Femur (tissue), 1 donor: ENCODE data around the gene UMODL1.
"Not testable (repeated sequence)": the region's sequence is repeated elsewhere in the genome, so short reads cannot be mapped to it uniquely, and the experiment has no call there.

Source experiments
- DNase-seq: peaks from one replicate; pipeline ENCODE4 v3.0.0-alpha.2; 2017

UMODL1 gene

DNA sequence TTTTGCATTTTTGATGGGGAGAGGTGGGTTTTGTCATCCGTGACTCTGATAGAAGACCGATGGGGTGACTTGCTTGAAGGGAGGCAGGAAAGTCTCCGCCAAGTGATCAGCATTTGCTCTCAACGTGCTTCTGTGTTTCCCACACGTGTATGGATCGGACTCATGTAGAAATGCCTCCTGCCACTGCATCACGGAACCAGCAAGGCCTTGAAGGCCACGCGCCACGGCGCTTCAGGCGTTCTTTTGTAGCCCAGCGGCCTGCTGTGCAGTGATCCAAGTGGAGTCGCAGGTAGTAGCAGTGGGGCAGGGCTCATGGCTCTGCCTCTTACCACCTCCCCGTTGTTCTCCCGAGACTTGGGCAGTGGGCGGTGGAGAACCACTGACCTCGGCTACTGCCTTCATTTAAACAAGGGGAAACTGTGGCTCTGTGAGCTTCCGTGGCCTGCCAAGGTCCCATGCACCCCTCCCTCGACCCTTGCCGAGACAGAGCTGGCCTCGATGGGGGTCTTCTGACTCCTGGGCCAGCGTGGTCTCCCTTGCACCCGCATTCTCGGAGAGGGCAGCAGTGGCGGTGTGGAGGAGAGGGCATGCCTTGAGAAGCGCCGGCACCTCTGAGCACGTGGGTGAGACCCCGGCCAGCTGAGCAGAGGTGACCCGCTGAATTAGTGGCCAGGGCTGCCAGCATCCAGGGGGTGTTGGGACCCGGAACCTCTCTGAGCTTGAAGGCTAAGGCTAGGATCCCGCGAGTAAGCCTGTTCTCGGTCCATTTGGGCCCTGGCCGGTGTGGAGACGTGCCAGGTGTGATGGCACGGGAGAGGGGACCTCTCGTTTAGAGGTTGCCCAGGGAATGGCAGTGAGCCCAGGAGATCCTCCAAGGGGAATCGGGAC lies 101.7 kb downstream of the UMODL1 start:
- DNase-seq = no peak

DNA sequence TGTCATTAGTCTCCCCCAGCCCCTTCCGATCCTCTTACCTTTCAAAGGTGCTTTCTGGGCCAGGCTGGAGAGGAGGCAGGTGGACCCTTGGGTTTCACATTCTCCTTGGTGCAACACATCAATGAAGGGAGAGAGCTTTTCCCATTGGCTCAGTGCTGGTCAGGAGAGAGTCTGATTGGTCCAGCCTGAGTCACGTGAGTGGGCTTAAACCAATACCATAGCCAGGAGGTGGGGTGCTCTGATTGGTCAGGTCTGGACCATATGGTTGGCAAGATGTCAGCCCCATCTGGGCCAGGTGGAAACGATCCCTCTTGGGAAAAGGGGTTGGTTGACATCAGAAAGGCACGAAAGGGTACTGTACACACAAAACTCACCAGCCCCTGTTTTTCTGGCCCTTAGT lies 103.1 kb downstream of the UMODL1 start:
- DNase-seq = no peak

DNA sequence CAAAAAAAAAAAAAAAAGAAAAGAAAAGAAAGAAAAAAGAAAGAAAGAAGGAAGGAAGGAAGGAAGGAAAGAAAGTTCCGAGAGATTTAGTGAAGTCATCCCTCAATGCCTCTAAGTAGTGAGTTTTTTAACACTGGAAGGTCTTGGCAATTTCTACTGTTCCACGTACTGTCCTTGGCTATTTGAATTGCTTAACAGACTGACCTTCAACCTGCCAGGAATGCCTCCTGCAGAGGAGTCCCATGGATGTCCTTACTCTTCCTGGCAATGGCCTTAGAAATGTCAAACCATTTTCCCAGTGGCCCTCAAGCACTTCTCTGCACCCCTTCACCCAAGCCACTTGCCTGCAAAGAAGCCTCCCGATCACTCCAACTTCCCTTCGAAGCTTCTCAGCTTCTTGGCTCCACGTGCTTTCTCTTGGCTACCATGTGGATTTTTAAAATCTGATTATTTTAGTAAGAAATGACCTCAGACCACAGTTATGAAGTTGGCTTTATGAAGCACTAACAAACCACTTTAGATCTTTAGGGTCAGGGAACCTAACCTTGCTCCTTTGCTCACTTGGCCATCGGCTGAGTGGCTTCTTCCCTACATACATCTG lies 104.1 kb downstream of the UMODL1 start:
- no peak for DNase-seq

DNA sequence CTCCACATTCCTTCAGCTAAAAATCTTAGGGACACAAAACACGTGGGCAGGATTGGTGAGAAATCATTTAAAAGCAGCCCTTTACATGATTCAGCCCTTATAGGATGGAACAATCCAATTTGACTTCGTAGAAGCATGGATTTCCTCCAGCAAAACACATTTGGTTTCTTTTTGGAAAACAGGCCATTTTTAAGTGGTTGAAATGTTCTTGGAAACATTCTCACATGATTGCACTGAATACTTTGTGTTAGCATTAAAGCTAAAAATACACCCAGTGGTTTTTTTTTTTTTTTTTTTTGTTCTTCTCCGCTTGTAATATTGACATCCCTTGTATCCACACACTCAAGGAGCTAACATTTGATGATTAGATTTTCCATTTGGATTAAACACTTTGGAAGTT lies 105.7 kb downstream of the UMODL1 start:
- DNase-seq = no peak

DNA sequence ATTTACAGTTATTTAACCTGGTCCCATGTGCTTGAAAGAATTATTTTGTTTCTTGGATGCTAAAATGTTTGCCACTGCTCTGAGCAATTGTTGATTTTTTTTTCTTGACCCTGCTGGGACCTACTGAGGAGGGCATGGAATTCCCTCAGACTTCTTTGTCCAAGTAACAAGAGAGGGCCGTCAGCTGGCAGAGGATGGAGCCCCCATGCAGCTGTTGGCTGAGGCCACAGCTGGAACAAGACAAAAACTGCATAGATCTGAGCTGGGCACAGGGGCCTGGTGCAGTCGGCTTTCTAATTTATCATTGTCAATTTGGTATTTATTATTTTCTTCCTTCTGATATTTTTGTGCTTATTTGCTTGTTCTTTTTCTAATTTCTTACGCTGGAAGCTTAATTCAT lies 108.2 kb downstream of the UMODL1 start:
- DNase-seq = peak; percentile 64

DNA sequence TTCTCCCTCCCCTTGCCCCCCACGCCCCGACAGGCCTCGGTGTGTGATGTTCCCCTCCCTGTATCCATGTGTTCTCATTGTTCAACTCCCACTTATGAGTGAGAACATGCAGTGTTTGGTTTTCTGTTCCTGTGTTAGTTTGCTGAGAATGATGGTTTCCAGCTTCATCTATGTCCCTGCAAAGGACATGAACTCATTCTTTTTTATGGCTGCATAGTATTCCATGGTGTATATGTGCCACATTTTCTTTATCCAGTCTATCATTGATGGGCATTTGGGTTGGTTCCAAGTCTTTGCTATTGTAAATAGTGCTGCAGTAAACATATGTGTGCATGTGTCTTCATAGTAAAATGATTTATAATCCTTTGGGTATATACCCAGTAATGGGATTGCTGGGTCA lies 108.9 kb downstream of the UMODL1 start:
- DNase-seq = not testable (repeated sequence)

DNA sequence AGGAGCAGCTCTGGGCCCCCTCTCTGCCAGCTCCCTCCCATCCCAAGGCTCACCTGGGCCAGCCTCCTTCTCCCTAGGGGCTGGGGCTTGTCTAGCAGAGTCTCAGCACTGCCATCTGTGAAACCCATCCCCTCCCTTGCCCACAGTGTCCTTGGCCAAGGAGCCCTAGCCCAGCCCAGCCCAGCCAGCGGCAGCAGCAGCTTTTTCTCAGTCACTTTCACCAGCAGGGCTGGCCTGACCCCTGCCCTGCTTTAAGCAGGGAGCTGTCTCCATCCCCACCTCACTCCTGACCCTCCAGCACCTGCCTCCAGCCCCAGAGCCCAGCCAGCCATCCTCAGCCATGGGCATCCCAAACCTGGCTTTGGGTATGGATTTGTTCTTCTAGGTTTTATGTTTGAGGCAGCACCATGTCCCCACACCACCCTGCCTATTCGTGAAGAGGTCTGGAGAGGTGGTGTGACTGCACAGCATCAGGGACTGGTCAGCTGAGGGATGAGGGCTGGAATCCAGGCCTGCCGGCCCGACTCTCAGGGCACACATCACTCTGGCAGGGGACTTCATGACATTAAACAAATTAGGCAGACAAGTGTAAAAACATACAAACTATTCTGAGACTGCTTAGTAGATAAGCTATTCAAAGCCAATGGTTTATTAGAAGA lies 111.7 kb downstream of the UMODL1 start:
- DNase-seq = no peak

DNA sequence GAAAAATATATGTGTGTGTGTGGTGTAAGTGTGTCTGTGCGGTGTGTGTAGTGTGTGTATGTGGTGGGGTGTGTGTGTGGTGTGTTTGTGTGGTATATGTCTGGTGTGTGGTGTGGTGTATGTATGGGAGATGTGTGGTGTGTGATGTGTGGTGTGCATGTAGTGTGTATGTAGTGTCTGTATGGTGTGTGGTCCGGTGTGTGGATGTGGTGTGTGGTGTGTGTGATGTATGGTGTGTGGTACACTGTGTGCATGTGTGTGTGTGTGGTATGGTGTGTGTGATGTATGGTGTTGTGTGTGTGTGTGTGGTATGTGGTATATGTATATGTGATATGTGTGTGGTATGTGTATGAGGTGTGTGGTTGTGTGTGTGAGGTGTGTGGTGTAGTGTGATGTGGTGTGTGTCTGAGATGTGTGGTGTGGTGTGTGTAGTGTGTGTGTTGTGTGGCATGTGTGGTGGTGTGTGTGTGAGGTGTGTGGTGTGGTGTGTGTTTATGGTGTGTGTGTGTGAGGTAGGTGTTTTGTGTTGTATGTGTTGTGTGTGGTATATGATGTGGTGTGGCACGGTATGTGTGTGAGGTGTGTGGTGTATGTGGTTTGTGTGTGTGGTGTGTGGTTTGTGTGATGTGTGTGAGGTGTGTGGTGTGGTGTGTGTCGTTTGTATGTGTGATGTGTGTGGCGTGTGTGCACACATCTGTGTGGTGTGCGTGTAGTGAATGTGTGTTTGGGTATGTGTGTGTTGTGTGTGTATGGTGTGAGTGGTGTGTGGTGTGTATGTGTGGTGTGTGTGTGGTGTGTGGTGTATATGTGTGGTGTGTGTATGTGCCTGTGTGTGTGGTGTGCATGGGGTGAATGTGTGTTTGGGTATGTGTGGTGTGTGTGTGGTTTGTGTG lies 112.5 kb downstream of the UMODL1 start:
- DNase-seq = no peak

DNA sequence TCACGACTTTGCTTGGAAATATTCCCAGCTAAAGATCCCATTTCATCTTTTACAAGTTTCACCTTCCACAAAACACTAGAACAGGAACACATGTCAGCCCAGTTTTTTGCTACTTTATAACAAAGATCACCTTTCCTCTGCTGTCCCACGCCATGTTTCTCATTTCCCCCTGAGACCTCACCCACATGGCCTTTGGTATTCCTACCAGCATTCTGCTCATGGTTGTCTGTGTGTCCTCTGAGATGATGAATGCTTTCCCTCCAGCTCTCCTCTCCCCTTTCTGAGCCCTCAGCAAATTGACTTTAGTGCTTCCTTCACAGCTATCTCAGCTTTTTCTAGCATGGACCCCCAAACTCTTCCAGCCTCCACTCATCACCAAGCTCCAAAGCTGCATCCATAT lies 115.5 kb downstream of the UMODL1 start:
- DNase-seq = no peak

DNA sequence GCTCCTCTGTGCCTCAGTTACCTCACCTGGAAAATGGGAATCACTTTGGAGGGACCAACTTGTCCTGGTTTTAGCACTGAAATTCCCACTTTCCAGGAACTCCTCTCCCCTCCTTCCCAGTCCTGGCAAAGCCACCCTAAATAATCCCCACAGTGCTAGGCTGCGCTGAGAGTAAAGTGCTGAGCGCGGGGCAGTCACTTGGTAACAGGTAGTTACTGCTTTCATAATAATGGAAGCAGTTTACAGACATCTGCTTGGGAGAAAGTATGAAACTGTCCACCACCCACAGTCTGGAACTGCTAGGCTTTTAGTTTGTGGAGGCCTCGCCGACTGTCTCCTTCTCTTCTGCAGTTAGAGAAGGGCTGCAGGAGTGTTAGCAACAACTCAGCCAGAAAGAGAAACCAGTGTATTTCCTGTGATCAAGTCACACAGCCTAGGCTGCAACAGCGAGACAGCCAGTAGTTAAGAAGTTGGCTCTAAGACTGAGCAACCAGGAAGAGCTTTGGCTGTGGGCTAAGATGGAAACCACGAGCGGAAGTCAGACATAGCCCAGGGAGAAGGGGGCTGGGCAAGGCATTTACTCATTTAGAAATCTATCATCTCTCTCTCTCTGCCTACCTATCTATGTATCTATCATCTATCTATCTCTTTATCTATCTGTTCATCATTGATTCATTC lies 117.0 kb downstream of the UMODL1 start:
- DNase-seq = peak; percentile 76

DNA sequence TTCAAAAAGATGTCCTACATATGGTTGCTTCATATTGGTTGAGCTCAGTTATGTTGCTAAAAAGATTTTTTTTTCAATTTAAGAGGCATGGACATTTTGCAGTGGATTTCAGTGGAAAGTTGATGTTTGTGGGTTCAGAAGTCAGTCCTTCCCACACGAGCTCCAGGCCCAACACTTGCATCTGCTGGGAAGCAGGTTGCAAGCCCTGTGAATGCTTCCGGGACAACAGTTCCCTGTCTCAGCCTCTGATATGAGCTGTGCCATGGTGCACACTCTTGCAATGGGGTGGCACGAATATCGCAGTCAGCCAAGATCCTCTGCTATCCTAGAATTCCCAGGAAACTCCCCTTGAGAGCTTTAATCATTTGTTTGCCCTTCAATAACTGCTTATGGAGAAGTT lies 117.5 kb downstream of the UMODL1 start:
- no peak for DNase-seq

DNA sequence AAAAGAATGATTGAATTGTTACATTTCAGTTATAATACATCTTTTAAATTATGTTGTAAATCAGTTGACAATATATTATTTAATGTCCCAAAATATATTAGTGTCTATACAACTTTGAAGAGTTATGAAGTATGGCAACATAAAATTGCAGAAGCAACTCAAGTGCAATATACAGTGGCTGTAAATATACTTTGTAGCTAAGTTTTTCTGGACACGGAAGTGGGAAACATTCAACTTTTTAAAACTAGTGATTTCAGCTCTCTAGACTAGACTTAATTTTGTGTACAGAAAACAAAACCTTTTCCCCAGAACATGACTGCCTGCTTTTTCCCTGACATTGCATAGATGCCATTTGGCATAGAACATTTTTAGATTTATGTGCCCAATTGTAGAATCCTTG lies 118.3 kb downstream of the UMODL1 start:
- DNase-seq = no peak

DNA sequence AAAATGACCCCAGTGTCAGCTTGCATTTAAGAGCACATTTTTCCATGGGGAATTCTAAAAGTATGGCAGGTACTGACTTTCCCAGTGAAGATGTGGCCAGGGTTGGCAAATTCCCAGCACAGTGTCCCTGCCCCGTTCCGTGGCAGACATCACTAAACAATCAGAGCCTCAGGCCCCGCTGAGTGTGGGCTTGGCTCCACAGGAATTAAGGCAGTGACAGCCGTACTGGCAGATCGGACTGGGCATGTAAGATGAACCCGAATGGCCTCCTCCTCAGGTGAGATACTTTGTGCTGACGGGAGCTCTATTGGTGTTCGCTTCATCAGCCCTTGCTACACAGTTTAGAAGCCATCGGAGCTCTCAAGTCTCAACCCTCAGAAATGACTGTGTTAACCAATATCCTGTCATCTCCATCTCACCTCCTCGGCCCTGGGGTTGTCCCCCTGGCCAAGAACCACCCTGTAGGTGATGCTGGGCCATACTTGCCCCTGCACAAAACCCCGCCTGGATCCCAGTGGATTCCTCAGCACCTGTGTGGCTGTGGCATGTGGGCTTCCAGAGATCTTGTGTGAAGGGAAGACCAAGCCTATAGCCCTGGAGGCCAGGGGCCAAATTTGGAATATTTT lies 118.9 kb downstream of the UMODL1 start:
- DNase-seq = no peak

DNA sequence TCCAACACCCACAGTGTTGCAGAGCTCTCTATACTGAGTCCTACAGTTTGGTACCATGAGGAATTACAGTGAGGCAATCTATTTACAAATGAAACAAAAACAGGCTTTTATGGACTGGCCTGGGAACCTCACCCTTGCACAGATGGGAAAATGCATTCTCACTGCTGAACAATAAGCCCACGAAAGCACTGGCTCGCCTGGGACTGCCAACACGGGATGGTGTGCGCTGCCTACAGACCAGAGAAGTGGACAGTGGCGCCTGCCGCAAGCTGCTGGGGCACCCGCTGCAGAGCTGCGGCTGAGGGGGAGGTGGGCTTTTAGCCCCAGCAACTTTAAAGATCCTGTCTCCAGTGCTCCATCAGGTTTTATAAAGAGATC lies 119.4 kb downstream of the UMODL1 start:
- no peak for DNase-seq

DNA sequence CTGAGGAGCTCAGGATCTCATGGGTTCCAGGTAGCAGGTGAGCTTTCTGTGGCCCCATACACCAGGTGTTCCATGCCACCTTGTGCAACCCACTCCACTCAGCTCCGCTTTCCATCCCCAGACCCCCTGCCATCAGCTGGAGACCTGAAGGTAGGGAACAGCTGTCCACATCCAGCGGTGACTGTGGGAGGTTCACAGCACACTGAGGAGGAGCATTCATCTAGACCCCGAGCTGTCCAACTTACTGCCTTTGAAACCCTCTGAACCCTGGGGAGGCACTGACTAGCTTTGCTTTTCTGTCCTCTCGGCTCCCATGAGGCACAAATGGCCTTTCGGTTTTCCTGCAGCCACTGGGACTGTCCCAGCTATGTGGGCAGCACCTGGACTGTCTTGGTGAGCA lies 119.9 kb downstream of the UMODL1 start:
- DNase-seq = no peak

DNA sequence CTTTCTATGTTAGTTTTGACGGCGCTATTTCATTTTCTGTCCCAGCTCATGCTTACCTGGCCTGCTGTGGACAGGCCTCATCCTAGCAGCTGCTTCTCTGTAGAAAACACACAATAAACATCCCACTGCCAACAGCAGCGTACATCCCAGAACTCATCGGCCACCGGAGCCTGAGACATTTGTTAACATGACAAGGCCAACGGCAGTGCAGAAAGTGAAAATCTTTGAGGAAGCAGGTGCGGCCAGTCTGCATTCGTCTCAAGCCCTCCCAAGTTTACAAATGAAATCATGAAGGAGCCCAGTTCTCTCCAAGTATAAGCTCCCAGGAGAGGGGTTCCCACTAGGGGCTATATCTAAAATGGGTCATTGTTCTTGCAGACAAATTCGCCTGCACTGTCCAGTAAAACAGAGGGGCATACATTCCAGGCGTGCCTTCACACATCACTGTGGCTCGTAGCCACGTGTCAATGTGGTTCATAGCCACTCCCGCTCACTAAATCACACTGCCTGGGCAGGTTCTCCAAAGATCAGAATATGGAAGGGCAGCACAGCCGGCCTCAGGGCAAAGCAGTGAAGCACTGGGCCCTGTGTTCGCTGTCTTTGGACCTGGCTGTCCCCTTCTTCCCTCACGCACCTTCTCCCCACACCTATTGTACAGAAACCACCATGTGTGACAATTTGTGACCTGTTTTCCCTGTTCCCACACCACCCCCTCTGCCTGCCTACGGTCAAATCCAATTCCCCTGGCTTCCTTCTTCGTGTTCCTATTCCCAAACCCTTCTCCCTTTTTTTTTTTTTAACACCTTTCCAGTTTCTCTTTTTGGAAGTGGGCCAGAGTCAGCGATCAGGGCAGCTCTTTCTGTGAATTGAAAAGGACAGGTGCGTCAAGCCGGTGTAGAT lies 120.8 kb downstream of the UMODL1 start:
- no peak for DNase-seq
